SK-N-SH treated with all-trans-retinoic acid at 6 μM for 48 hours (cell line): ENCODE results near the gene TMBIM6.

Experiments
- OSR1 ChIP-seq: fragments of 250-450 bp; sonication (Bioruptor Pico); IDR thresholded peaks from 2 replicates; pipeline ENCODE4 v1.8.0; 2022; ENCODE audit warnings: moderate library complexity, mild to moderate bottlenecking, inconsistent platforms
- ZC3H10 ChIP-seq: fragments of 250-450 bp; sonication (Bioruptor Pico); IDR thresholded peaks from 2 replicates; pipeline ENCODE4 v1.5.1; 2021; ENCODE audit warnings: mild to moderate bottlenecking, moderate library complexity
- ZFP3 ChIP-seq: fragments of 250-450 bp; sonication (Bioruptor Pico); IDR thresholded peaks from 2 replicates; pipeline ENCODE4 v1.5.0; 2020; ENCODE audit warnings: mild to moderate bottlenecking, moderate library complexity
- ZFP30 ChIP-seq: fragments of 450-650 bp; formaldehyde crosslinking; IDR thresholded peaks from 2 replicates; pipeline ENCODE4 v1.5.0; 2022; ENCODE audit warnings: mild to moderate bottlenecking, moderate library complexity
- TF ChIP-seq, protein P1 (sequence below): fragments of 250-450 bp; sonication (Bioruptor Pico); IDR thresholded peaks from 2 replicates; pipeline ENCODE4 v1.5.1; 2021; ENCODE audit warnings: mild to moderate bottlenecking, moderate library complexity
- TF ChIP-seq, protein P2 (sequence below): fragments of 250-450 bp; sonication (Bioruptor Pico); IDR thresholded peaks from 2 replicates; pipeline ENCODE4 v1.8.0; 2020; ENCODE audit warnings: mild to moderate bottlenecking, moderate library complexity, borderline replicate concordance

GRCh38 chr12:49703647-49704137 is 37.7 kb upstream of the TMBIM6 start:
- TF ChIP-seq OSR1 (CRISPR knock-in tag) (no peak), ZFP30 (CRISPR knock-in tag) (no peak), ZFP3 (no peak), ZC3H10 (no peak)
- TF ChIP-seq, protein P1, sequence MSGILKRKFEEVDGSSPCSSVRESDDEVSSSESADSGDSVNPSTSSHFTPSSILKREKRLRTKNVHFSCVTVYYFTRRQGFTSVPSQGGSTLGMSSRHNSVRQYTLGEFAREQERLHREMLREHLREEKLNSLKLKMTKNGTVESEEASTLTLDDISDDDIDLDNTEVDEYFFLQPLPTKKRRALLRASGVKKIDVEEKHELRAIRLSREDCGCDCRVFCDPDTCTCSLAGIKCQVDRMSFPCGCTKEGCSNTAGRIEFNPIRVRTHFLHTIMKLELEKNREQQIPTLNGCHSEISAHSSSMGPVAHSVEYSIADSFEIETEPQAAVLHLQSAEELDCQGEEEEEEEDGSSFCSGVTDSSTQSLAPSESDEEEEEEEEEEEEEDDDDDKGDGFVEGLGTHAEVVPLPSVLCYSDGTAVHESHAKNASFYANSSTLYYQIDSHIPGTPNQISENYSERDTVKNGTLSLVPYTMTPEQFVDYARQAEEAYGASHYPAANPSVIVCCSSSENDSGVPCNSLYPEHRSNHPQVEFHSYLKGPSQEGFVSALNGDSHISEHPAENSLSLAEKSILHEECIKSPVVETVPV (CRISPR knock-in tag), result no peak
- TF ChIP-seq, protein P2, sequence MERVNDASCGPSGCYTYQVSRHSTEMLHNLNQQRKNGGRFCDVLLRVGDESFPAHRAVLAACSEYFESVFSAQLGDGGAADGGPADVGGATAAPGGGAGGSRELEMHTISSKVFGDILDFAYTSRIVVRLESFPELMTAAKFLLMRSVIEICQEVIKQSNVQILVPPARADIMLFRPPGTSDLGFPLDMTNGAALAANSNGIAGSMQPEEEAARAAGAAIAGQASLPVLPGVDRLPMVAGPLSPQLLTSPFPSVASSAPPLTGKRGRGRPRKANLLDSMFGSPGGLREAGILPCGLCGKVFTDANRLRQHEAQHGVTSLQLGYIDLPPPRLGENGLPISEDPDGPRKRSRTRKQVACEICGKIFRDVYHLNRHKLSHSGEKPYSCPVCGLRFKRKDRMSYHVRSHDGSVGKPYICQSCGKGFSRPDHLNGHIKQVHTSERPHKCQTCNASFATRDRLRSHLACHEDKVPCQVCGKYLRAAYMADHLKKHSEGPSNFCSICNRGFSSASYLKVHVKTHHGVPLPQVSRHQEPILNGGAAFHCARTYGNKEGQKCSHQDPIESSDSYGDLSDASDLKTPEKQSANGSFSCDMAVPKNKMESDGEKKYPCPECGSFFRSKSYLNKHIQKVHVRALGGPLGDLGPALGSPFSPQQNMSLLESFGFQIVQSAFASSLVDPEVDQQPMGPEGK (CRISPR knock-in tag), result no peak
